Peyer's patch (tissue), 4 donors: ENCODE measurements around the gene FUBP3. TPM values are rescaled to one million over a fixed set of nuclear protein-coding genes. Genes with fewer than 3 reads are reported as not detected.
A peak's percentile ranks its signal among the peaks of the same experiment; 100 is the strongest.

Experiments
- DNase-seq, 3 donors: peaks; one replicate each; pipeline ENCODE4 v3.0.0-alpha.2; 2017 to 2019
- H3K27ac ChIP-seq, 4 donors: fragments of 200-600 bp; sonication (generic); one replicate each; pipeline ENCODE4 v1.5.1; 2016 to 2019
- H3K27me3 ChIP-seq, 2 donors: fragments of 200-600 bp; sonication (generic); one replicate each; pipeline ENCODE4 v1.5.1; 2019
- H3K36me3 ChIP-seq, 3 donors: fragments of 200-600 bp; sonication (generic); one replicate each; pipeline ENCODE4 v1.5.1; 2016 to 2019
- H3K4me1 ChIP-seq, 4 donors: fragments of 200-600 bp; sonication (generic); one replicate each; pipeline ENCODE4 v1.5.1; 2016 to 2019
- H3K4me3 ChIP-seq, 4 donors: fragments of 200-600 bp; sonication (generic); 1 replicate in 3 of 4; 2 replicates in 1 of 4; pipeline ENCODE4 v1.5.1; 2016 to 2019; ENCODE audit warnings: mild to moderate bottlenecking in 1 of 4
- H3K9me3 ChIP-seq, 4 donors: fragments of 200-600 bp; sonication (generic); one replicate each; pipeline ENCODE4 v1.5.1; 2016 to 2019; ENCODE audit warnings: mild to moderate bottlenecking in 1 of 4
- CTCF ChIP-seq, 6 experiments: fragments of 450-650 bp in 4 of 6; fragments of 200-600 bp in 2 of 6; sonication (generic) in 1 of 6; IDR thresholded peaks; one replicate each; pipeline ENCODE4 v1.5.1; 2017 to 2019; ENCODE audit warnings: antibody characterized with exemption in 6 of 6, mild to moderate bottlenecking in 3 of 6, moderate library complexity in 1 of 6
- POLR2A ChIP-seq, 2 donors: fragments of 450-650 bp; IDR thresholded peaks; one replicate each; pipeline ENCODE4 v1.5.1; 2017; ENCODE audit warnings: antibody characterized with exemption in 2 of 2, mild to moderate bottlenecking in 2 of 2, moderate library complexity in 2 of 2
- total RNA-seq, 4 donors: library from RNA; depleted of rRNA; stranded (reverse); fragments of >200 nt; gene quantifications; one replicate each; pipeline ENCODE4 v1.1.0, GENCODE V29; 2016

FUBP3 gene
- total RNA-seq, 4 donors from 2014 or later = 27.3 to 57.8 (median 31.8) TPM

- Histone ChIP-seq H3K4me1 (no peaks in the 10 kb centered on the region), H3K27ac (no peak overlapping the region), H3K36me3 (no peaks in the 10 kb centered on the region), H3K27me3 (no peaks in the 10 kb centered on the region), H3K9me3 (no peaks in the 10 kb centered on the region), H3K4me3 (no peak overlapping the region)
- no peak for TF ChIP-seq CTCF (IDR thresholded peaks at IDR 0.05)
- TF ChIP-seq POLR2A (IDR thresholded peaks at IDR 0.05) = no peak
- no peak for DNase-seq
Measured at GRCh38 chr9:130672933-130673615, 93.7 kb downstream of the FUBP3 start.

- no peaks in the 10 kb centered on the region for H3K4me1 ChIP-seq
- H3K27ac ChIP-seq = no peak overlapping the region
- no peaks in the 10 kb centered on the region for H3K9me3 ChIP-seq
Measured at GRCh38 chr9:130675396-130675795, 96.0 kb downstream of the FUBP3 start.

GRCh38 chr9:130677252-130677651 is 97.9 kb downstream of the FUBP3 start:
- no peak for TF ChIP-seq CTCF (IDR thresholded peaks at IDR 0.05)
- TF ChIP-seq POLR2A (IDR thresholded peaks at IDR 0.05) = no peak
- peak in 1 of 3 donors; percentile 37 for DNase-seq
- no peaks in the 10 kb centered on the region for H3K9me3 ChIP-seq
- no peak overlapping the region for H3K4me3 ChIP-seq
- peaks cover 0 to 4% of the 10 kb centered on the region in 2 donors for H3K27me3 ChIP-seq
- no peaks in the 10 kb centered on the region for H3K36me3 ChIP-seq
- no peak overlapping the region for H3K27ac ChIP-seq
- H3K4me1 ChIP-seq = peaks cover 0 to 11% (median 5%) of the 10 kb centered on the region in 4 donors

More at GRCh38 chr9:130675396-130675795, 96.0 kb downstream of the FUBP3 start:
- DNase-seq = no peak
- Histone ChIP-seq H3K27me3 (peaks cover 0 to 4% of the 10 kb centered on the region in 2 donors), H3K4me3 (no peak overlapping the region), H3K36me3 (no peaks in the 10 kb centered on the region)
- TF ChIP-seq POLR2A (IDR thresholded peaks at IDR 0.05) (no peak), CTCF (IDR thresholded peaks at IDR 0.05) (no peak)

DNA sequence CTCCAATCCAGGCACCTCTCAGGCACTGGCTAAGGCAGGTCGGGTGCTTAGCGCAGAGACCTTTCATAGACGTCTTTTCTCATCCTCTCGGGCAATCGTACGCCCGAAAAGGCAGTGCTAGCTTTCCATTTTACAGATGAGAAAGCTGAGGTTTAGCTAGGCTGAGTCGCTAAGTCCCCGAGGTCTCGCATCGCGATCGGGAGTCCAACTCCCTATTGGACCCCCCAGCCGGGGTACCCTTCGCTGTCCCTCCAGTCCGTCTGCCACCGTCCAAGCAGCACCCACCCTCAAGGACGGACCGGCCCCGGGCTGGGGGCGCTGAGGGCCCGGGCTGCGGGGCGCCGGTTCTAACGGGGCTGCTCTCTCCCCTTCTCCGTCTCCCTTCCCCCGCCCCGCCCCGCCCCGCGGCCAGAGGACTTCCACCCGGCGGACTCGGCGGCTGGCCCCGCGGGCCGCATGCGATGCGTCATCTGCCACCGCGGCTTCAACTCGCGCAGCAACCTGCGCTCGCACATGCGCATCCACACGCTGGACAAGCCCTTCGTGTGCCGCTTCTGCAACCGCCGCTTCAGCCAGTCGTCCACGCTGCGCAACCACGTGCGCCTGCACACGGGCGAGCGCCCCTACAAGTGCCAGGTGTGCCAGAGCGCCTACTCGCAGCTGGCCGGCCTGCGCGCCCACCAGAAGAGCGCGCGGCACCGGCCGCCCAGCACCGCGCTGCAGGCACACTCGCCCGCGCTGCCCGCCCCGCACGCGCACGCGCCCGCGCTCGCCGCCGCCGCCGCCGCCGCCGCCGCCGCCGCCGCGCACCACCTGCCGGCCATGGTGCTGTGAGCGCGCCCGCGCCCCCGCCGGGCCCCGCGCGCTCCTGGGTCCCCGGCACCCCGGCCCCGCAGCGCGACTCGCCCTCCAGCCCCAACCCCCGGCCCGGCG is 101.7 kb downstream of the FUBP3 start:
- H3K27ac ChIP-seq = peak overlapping the region in 2 of 4 donors; percentile 38 to 81
- DNase-seq = peak; percentile 46 to 93 (median 90)
- peaks cover 0 to 7% (median 0%) of the 10 kb centered on the region in 4 donors for H3K9me3 ChIP-seq
- peaks cover 0 to 13% (median 5%) of the 10 kb centered on the region in 4 donors for H3K4me1 ChIP-seq
- H3K4me3 ChIP-seq = peak overlapping the region; percentile 49 to 83 (median 67)
- H3K36me3 ChIP-seq = no peaks in the 10 kb centered on the region
- TF ChIP-seq POLR2A (IDR thresholded peaks at IDR 0.05) (no peak), CTCF (IDR thresholded peaks at IDR 0.05) (peak in 1 of 6 experiments; percentile 3)
- H3K27me3 ChIP-seq = peaks cover 0 to 4% of the 10 kb centered on the region in 2 donors

DNA sequence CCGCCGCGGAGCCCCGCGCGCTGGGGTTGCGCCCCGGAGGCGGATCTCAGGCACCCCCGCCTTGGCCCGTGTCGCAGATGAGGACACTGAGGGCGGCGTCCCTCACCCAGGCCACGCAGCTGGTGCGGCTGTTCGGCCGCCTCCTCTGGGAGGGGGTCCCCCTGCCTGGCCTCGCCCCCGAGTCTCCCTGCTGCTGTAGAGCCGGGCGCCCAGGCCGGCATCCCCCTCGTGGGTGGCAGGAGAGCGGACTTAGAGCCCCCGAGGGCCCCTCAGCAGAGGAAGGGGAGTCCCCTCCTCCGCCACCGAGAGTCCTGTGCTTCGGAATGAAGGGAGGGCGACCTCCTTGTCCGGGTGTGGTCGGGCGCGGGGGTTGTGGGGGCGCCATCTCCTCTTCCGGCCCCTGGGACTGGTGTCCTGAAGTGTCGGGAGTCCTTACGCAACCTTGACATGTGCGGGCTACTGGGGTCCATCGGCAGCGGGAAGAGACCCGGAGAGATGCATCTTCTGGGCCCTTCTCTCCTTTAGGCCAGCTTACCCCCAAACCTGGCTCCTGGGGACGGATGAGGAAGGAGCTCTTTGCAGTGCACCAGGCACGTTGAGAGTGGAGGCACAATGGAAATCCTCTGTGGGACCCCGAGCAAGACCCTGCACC is 102.5 kb downstream of the FUBP3 start:
- H3K4me3 ChIP-seq = peak overlapping the region; percentile 49 to 83 (median 67)
- H3K27ac ChIP-seq = peak overlapping the region in 2 of 4 donors; percentile 27 to 81

More for the DNA sequence above, 102.5 kb downstream of the FUBP3 start:
- Histone ChIP-seq H3K27me3 (peaks cover 0 to 4% of the 10 kb centered on the region in 2 donors), H3K36me3 (no peaks in the 10 kb centered on the region), H3K9me3 (peaks cover 0 to 7% (median 0%) of the 10 kb centered on the region in 4 donors), H3K4me1 (peaks cover 0 to 13% (median 5%) of the 10 kb centered on the region in 4 donors)
- TF ChIP-seq POLR2A (IDR thresholded peaks at IDR 0.05) (peak in 1 of 2 donors; percentile 4), CTCF (IDR thresholded peaks at IDR 0.05) (peak in 2 of 6 experiments; percentile 2 to 6)
- DNase-seq = peak in 2 of 3 donors; percentile 18 to 66
